HG02678 (cell line): ENCODE measurements around the gene COG4.

ENCODE experiments used
- ATAC-seq: cut with Tn5 transposase; IDR thresholded peaks from one replicate; pipeline ENCODE4 v1.9.1; 2021; ENCODE audit warnings: mild to moderate bottlenecking, moderate library complexity; ENCODE audit not compliant: unreplicated experiment

COG4 gene

GRCh38 chr16:70480127-70481105, 42.9 kb downstream of the COG4 start:
- ATAC-seq: no peak

- no peak for ATAC-seq
Observed at GRCh38 chr16:70478912-70479341, 44.4 kb downstream of the COG4 start.

GRCh38 chr16:70478169-70478568, 45.2 kb downstream of the COG4 start:
- ATAC-seq: no peak

GRCh38 chr16:70476272-70477020, 46.9 kb downstream of the COG4 start:
- peak; percentile 88 for ATAC-seq

DNA sequence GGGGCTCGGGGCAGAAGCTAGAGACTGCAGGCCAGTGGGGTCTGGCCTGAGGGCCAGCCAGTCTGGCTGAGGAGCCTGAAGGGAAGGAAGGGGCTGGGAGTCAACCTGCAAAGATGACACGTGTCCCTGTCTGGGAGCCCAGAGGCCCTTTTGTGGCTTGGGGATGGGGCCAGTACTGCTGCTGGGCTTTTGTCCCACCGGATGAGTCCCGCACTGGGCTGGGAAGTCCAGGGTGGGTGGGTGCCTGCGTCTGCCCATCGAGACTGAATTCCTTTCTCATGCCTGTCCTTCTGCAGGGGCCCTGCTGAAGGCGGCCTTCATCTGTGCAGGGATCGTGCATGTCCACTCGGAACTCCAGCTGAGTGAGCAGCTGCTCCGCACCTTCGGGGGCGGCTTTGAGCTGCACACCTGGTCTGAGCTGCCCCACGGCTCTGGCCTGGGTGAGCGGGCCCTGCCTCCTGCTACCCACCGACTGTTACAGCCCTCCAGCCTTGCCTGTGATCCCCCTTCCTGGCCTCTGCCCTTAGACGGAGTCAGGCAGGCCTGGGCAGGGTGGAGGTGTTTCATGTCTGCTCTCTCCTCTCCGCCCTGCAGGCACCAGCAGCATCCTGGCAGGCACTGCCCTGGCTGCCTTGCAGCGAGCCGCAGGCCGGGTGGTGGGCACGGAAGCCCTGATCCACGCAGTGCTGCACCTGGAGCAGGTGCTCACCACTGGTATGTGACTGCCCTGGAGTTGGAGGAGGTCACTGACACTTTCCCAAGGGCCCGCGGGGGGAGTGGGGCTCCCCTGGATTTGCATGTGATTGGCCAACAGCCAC, 48.1 kb downstream of the COG4 start:
- no peak for ATAC-seq

GRCh38 chr16:70474320-70475053, 48.9 kb downstream of the COG4 start:
- ATAC-seq: no peak

- ATAC-seq: no peak
Observed at GRCh38 chr16:70473446-70474319, 49.7 kb downstream of the COG4 start.

DNA sequence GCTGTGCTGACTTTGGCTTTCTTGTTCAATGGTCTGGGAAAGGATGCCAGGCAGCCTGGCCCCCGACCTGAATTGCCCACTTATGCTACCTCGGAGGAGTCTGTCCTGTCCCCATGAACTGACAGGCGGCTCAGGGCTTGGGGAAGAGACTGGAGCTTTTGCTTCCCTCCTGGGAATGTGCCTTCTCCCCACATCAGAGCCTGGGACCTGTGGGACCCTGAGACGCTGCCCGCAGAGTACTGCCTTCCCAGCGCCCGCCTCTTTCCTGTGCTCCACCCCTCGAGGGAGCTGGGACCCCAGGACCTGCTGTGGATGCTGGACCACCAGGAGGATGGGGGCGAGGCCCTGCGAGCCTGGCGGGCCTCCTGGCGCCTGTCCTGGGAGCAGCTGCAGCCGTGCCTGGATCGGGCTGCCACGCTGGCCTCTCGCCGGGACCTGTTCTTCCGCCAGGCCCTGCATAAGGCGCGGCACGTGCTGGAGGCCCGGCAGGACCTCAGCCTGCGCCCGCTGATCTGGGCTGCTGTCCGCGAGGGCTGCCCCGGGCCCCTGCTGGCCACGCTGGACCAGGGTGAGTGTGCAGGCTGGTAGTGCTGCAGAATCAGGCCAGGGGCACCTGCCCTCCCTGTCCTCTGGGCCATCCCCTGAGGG, 50.4 kb downstream of the COG4 start:
- ATAC-seq: no peak

DNA sequence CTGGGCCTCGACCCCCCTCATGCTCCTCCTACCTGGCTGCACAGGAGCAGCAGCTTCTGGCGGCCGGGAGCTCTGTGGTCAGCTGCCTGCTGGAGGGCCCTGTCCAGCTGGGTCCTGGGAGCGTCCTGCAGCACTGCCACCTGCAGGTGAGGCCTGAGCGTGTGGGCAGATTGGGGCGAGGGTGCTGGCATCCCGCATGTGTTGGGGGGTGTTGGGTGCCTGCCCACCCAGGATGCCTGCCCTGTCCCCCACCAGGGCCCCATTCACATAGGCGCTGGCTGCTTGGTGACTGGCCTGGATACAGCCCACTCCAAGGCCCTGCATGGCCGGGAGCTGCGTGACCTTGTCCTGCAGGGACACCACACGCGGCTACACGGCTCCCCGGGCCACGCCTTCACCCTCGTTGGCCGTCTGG, 52.4 kb downstream of the COG4 start:
- ATAC-seq: no peak

DNA sequence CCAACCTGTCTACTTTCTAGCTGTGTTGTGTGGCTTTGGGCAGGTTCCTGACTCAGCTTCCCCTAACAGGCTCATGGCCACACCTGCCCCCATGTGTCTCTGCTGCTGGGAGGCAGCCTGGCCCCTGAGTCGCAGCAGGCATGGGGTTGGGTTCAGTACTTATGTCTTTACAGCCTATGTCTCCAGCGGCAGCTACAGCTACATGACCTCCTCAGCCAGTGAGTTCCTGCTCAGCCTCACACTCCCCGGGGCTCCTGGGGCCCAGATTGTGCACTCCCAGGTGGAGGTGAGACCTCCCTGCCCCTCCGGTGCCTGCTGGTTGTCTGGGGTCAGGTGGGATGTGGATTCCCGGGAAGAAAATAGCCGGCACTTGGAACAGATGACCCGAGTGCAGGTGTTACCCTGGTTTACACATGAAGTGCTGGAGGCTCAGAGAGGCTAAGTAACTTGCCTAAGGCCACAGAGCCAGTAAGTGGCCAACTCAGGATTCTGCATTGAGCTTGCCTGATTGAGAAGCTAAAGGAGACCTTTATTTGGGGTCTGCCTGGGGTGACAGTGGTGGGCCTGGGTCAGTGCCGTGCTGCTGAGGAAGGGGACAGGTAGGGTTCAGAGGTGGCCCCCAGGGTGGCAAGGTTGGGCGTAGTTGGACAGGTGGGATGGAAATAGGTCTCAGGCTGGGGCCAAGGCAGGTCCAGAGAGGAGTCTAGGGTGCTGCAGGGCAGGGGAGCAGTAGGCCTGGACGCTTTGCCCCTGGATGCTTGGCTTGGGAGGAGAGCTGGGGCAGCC, 53.0 kb downstream of the COG4 start:
- ATAC-seq: no peak

DNA sequence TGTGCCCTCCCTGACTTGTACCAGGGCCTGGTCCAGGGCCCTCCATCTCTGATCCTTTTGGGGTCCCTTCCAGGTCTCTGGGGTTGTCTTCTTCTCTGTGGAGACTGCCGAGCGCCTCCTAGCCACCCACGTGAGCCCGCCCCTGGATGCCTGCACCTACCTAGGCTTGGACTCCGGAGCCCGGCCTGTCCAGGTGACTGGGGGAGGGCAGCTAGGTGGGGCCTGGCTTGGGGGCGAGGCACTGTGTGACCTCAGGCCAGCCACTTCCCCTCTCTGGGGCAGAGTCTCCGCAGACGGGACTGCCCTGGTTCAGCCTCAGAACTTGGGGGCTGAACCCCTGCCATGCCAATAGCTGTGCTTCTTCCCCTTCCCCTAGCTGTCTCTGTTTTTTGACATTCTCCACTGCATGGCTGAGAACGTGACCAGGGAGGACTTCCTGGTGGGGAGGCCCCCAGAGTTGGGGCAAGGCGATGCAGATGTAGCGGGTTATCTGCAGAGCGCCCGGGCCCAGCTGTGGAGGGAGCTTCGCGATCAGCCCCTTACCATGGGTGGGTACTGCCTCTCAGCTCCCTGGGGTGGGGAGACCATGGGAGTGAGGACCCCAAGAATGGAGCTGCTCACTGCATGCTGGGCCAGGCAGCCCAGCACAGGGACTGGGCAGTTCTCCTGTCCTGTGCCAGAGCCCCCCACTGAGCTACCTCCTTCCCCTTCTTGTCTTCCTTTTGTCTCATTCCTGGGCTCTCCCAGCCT, 54.4 kb downstream of the COG4 start:
- no peak for ATAC-seq

DNA sequence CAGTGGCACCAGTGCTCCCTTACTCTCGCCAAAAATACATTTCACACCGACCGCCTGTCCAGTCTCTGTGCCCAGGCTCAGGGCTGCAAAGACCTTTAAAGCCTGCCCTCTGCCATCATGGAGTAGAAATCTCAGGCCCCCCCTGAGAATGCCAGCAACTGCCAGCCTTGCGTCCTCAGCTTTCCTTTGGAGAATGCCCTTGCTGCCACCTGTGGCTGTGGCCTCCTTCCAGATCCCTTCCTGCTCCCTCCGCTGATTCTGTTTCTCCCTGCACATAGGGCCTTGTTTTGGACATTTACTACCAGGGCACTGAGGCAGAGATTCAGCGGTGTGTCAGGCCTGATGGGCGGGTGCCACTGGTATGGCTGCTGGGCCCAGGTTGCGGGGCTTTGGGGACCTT, 55.7 kb downstream of the COG4 start:
- no peak for ATAC-seq

- no peak for ATAC-seq
Observed at GRCh38 chr16:70467113-70467512, 56.2 kb downstream of the COG4 start.

DNA sequence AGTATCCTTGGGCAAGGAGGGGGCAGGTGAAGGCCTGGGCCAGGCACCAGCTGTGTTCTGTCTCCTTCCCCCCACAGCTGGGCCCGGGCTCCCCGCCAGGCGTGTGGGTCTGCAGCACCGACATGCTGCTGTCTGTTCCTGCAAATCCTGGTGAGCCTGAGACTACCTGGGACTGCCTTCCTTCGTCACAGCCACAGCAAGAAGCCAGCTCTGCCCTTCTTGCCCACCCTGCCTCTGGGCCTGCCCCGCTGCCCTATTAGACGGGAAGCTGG, 56.6 kb downstream of the COG4 start:
- no peak for ATAC-seq

GRCh38 chr16:70465999-70466804, 57.2 kb downstream of the COG4 start:
- ATAC-seq: no peak

GRCh38 chr16:70463235-70463634, 60.1 kb downstream of the COG4 start:
- ATAC-seq: no peak

GRCh38 chr16:70460737-70461261, 62.6 kb downstream of the COG4 start:
- ATAC-seq: no peak
